Measurements from ENCODE around the gene HNRNPH3.
"Not testable (repeated sequence)": the region's sequence is repeated elsewhere in the genome, so short reads cannot be mapped to it uniquely, and the experiment has no call there.

Gene HNRNPH3, protein sequence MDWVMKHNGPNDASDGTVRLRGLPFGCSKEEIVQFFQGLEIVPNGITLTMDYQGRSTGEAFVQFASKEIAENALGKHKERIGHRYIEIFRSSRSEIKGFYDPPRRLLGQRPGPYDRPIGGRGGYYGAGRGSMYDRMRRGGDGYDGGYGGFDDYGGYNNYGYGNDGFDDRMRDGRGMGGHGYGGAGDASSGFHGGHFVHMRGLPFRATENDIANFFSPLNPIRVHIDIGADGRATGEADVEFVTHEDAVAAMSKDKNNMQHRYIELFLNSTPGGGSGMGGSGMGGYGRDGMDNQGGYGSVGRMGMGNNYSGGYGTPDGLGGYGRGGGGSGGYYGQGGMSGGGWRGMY

DNA sequence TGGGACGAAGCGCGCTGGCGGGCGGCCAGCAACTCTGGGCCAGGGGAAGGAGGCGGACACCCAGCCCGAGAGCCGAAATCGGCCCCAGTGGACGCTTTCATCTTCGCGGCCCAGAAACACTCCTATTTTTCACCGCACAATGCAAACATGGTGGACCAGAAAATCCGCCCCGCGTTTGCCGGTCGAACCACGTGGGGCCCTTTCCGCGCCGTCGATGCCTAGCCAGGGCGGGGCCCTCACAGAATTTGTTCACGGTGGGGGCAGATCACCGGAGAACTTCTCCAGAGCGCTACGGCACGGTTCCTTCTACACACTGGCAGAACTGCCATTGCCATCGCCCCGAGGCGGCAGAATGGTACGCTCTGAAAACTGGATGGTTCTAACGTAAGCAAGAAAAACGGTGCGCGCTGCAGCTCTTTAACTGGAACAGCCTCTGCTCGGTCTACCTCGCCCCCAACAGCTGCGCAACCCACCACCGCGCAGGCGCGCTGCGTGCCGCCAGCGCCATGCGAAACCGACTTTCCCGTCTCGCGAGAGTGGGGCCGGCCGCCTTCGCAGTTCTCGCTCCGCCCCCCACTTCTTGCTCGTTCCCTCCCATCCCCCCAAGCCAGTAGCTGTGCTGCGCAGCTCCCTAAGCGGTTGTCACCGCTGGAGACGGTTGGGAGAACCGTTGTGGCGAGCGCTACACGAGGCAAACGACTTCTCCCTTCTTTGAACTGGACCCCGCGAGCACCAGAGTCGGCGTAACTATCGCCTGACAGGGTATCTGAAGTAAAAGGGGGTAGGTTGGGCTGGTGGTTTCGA, at the start of gene HNRNPH3:
Gene HNRNPH3 (plus strand): TSS at position 610 of the 804 bp plus-strand sequence. CDS start 5,158 bp downstream, outside the sequence.
- DNase-seq: peak; percentile 98

DNA sequence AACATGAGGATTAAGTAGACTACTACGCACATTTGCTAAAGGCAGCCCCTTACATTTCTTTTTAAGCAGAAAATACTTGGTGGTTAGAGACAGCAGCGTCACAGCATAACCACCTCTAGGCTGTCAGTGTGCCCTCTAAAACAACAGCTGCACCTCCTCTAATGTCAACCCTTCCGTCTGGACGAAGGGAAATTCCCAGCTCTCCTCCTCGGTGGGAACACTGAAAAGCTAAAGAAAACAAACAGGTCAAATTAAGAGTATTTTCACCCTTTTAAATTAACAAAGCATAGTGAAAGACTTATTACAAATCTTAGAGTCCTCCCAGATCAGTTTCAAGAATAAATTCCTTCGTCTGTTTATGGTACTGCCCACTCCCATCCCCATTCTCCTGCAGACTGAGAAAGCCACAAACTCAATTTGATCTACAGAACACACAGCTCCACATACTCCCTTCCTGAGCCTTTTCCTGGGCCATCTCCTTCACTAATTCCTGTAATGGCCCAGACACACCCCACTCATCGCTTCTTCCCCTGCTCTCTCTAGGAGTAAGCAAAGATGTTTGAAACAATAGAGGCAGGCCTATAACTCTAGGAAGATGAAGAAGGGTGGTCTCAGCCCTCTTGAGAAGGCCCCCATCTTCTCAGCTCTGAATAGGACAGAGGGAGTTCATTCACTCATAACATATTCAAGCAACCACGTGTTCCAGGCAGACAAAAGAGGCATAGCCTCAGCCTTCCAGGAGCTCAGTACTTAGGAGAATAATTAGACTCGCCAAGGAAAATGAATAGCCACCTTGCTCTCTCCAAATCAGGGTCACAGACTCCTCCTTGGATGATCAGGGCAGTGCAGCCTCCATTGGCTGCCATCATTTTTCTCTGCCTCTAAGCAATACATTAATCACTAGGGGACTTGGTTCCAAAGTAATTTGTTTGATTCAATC, 47.5 kb upstream of the HNRNPH3 start:
- DNase-seq: no peak

DNA sequence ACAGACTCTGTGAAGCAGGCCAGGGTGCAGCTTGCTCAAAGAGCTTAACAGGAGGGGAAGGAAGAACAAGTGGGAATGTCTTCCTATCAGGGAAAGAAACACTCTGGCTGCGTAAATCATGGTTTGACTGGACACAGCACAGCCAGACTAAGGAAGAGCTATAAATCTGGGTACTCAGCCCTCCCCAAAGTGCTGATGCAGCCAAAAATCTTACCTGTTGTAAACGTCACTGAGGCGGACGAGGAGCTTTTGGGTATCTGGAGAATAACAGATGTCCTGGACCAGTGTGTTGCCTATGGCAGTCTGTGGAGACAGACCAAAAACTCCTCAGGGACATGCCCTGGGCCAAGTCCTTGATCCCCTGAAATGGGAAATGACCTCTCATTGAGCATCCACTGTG, 43.1 kb upstream of the HNRNPH3 start:
- no peak for DNase-seq

DNA sequence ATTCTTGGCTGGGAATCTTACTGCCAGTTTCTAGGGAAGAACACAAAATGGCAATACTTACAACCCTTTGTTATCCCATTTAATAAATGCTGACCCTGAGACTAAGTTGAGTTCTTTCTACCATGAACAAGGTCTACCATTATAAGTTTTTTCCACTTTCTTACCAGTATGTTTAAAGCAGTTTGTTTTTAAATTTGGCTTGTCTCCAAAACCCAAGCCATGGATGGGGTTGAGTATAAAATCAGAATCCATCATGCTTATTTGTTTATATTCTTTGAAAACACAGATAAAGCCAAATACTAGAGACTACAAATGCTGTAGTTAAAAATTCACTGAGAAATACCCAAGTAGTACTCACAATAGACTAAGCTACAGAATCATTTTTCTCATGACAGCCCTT, 41.1 kb upstream of the HNRNPH3 start:
- DNase-seq: no peak

DNA sequence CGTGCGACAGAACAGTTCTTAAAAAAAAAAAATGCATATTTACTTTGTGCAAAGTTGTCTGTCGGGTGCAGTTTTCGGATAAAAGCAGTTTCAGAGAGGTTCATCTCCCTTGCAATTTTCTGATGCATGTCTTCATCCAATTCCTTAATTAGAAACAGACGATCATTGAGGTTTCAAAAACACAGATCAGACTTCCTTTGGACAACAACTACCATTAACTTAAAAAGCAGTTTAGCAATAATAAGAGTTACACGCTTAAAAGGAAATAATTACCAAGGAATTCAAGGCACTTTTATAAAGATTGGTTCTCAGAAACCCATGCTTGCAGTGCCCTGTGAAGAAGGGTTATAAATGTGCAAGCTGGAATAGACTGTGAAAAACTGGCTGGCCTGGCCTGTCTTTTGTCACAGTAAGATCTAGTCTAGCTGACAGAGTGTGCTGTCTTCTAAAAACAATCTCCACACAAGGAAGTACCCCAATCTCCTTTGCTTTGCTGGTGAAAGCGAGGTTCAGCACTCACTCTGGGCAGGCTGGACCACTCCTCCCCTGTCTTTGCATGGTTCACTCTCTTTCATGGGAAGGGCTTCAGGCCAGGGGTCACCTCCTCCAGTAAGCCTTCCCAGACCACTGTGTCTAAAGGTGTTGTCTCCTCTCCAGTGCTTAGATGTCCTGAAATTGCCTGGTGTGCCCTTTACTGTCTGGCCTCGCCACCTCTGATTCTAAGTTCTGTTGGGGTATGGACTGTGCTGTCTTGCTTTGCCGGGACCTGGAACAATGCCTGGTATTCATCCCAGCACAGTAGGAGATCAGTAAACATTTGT, 34.8 kb upstream of the HNRNPH3 start:
- no peak for DNase-seq

DNA sequence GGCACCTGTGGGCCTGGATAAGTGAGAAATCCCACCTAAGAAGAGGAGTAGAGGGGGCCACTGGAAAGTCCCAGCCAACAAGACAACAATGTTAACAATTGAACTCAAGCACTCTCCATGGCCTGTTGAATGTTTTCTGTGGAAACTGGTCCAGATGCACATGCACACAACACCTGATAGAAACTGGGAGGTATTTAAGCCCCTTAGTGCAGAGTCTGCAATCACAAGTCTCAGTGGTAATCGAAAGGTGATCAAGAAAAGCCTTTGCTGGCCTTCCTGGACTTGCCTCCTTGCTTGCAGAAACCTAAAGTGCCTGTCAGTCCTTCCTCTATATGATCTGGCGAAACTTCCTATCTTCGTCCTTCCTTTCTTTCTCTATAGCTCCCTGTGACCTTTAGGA, 30.6 kb upstream of the HNRNPH3 start:
- no peak for DNase-seq

DNA sequence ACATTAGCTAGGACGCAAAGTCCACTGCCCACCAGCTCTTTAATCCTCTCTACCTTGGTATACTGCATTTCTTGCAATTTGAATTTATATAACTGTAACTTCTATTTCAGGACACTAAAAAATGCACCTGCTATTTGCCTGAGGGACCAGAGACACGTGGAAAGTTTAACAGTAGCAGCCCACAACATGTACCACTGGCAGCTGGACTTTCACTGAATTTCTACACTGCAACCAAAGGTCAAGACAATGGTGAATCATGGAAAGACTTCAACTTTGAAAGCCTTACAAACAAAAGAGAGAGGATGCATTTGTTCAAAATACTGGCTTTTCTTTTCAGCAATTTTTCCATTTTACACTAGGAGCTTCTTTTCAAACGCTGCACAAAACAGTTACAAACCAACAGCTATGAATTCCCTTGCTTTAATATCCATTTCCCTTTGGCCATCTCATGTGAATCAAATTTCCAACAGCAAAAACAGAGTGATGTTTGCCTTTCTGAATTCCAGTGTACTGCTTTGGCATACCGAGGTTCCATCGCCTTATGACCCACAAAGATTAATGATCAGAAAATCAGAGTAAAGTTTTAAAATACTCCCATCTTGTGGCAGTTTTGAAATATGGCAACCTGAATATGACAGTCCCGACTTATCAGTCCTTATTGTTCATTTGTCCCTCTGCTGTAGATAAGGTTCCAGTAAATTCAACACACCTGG, 29.9 kb upstream of the HNRNPH3 start:
- DNase-seq: no peak

DNA sequence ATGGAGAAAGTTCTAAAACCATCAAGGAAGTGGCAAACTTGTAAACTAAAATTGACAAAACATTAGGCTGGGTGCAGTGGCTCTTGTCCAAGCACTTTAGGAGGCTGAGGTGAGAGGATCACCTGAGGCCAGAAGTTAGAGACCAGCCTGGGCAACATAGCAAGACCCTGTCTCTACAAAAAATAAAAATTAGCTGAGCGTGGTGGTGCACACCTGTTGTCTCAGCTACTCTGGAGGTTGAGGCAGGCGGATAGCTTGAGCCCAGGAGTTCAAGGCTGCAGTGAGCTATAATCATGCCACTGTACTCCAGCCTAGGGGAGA, 29.4 kb upstream of the HNRNPH3 start:
- no peak for DNase-seq

DNA sequence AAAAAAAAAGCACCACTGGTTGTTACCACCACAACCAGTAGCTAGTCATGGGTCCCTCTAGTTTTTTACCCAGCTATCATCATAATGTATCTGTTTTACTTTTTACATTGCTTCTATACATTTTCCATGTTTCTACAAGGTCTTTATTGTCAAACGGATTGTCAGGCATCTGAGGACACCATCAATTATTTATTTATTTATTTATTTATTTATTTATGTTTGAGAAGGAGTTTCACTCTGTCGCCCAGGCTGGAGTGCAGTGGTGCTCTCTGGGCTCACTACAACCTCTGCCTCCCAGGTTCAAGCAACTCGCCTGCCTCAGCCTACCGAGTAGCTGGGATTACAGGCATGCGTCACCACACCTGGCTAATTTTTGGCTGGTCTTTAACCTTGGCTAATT, 29.0 kb upstream of the HNRNPH3 start:
- DNase-seq: no peak

DNA sequence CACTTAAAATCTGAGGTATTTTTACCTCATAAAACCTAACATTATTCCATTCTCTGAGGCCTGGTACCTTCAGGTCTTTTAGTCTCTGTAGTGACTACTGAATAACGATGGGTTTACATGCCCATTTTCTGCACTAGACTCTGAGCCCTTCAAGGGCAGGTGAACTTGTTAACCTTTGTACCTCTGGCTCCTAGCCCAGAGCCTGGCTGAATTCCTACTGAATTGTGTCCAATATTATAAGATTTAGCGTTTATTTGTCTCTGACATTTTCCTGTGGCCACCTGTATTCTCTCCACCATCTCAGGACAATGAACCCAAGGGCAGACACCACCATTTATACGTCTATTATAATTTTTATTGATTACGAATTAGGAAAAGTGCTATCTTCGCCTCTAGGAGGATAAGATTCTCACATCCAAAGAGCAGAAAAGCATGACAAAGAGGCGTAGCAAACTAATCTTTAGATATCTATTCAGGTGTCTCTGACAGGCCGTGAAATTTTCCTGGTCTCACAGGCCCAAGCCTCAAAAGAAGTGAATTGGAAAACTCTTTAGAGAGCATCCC, 27.9 kb upstream of the HNRNPH3 start:
- no peak for DNase-seq

DNA sequence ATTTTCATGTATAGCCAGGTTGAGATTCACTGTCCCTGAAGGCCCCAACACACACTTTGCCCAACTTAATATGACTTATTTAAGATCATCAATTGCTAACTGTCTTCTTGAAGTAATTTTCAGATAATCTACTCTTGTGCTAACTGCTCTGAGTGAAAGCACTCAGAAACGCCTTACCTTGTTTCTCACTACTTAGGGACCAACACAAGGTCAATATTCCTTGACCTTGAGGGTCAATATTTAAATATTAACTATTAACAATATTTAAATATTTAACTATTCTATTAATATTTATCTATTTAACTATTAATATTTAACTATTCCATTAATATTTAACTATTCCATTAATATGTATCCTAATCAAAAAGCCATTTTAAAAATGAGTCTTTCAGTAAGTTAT, 26.0 kb upstream of the HNRNPH3 start:
- DNase-seq: no peak

DNA sequence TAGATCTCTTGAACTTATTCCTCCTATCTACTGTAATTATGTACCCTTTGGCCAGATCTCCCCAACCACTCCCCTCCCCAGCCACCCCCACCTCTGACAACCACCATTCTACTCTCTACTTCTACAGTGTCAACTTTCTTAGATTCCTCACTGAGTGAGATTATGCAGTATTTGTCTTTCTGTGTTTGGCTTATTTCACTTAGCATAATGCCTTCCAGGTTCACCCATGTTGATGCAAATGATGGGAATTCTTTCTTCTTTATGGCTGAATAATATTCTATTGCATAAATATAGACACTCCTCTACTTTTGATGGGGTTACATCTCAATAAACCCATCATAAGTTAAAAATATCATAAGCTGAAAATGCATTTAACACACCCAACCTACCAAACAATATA, 21.3 kb upstream of the HNRNPH3 start:
- no peak for DNase-seq

DNA sequence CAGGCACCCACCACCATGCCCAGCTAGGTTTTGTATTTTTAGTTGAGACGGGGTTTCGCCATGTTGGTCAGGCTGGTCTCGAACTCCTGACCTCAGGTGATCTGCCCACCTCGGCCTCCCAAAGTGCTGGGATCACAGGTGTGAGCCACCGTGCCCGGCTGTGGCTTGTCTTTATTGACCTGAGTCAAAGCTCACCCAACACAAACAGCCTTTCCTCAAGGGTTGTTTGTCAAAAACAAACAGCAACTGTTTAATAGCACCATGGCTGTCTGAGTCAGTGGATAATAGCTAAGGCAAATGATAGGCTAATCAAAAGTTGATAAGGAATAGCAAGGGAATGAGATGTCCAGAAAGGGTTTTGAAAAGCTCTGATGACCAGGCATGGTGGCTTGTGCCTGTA, 16.9 kb upstream of the HNRNPH3 start:
- not testable (repeated sequence) for DNase-seq

DNA sequence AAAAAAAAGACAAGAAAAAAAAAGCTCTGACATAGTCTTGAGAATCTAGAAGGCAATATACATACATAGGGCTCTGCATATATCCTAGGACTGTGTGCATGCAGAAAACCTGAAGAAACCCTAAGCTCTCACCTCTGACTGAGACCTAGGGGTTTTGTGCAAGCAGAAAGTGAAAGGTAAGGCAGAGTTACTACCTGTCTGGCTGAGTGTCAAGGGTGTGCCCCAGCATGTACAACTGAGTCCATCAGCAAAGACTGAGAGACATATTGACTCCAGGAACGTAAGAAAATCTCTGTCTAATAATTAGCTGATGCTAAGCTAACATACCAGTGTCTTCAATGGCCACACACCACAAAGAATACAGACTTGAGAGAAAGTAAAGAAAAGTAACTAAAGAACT, 16.3 kb upstream of the HNRNPH3 start:
- no peak for DNase-seq

DNA sequence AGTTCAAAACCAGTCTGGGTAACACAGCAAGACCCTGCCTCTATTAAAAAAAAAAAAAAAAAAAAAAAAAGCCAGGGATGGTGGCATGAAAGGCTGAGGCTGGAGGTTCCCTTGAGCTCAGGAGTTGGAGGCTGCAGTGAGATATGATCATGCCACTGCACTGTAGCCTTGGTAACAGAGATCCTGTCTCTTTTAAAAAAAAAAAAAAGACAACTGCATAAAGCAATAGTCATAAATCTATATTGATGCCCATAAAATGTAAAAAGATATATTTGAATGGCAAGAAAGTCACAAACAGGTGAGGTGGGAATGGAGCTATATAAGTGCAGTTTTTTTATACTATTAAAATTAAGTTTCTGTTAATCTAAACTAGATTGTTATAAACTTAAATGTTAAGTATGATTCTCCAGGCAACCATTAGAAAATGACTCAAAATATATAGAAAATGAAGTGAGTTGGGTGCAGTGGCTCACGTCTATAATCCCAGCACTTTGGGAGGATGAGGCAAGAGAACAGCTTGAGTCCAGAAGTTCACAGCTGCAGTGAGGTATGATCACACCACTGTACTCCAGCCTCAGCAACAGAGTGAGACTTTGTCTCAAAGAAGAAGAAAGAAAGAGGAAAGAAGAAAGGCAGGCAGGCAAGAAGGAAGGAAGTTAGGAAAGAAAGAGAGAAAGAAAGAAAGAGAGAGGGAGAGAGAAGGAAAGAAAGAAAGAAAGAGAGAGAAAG, 13.4 kb upstream of the HNRNPH3 start:
- no peak for DNase-seq

DNA sequence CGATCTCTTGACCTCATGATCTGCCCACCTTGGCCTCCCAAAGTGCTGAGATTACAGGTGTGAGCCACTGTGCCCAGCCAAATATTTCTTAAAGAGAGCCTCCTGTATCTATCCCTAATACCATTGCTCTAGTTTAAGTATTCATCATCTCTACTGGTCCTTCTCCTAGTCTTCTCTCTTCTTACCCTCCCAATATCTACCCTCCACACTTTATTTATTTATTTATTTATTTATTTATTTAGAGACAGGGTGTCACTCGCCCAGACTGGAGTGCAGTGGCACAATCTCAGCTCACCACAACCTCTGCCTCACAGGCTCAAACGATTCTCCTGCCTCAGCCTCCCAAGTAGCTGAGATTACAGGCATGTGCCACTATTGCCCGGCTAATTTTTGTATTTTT, 7.5 kb upstream of the HNRNPH3 start:
- not testable (repeated sequence) for DNase-seq

DNA sequence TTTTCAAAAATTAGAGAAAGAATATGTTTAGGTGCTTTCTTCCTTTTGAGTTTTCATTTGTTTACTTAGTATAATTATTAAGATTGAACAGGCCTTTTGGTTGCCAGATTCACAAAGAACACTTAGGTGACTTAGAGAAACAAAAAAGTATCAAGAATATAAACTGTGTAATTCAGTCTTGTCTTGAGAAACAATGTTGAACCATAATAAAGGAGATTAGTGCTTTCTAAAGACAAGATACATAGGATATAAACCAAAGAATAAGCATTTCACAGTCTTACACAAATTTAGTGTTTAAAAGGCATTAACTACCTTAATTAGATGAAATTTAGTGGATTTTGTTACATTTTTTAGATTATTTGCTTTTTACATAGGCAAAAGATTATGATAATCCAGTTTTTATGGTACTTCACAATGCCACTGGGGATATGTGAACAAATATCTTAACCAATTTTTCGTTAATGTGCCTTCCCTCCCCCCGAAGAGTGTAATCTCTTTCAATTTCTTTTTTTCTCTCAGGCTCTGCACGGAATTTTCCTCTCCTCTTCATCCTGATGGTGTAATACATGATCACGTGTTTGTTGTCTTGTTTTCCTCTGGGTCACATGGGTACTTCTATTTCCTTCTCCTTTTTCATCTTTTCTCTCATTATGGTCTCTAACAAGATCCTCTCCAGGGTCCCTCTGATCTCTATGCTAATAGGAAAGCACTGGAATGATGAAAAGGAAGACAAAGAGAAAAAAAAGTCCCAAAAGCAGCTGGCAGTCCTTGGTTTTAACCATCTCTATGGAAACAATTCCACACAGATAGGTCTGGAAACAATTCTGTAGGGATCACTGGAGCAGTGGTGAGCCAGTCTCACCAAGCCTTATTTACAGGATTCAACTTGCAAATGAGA, 3.7 kb upstream of the HNRNPH3 start:
- DNase-seq: no peak

DNA sequence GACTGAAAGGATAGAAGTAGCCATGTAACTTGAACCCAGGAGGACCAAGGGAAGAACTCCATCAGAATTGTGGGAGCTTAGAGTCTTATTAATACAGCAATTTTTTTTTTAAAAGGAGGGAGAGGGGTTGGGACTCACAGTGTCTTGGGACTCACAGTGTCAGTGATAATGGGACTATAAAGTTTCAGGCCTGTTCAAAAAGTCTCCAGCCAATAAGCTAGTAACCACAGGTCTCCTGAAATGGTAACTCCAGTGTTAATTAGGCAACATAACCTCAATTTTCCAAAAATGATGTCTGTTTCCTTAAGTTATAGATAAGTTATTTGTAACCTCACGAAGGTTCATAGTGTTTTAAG, 2.4 kb upstream of the HNRNPH3 start:
- DNase-seq: no peak

DNA sequence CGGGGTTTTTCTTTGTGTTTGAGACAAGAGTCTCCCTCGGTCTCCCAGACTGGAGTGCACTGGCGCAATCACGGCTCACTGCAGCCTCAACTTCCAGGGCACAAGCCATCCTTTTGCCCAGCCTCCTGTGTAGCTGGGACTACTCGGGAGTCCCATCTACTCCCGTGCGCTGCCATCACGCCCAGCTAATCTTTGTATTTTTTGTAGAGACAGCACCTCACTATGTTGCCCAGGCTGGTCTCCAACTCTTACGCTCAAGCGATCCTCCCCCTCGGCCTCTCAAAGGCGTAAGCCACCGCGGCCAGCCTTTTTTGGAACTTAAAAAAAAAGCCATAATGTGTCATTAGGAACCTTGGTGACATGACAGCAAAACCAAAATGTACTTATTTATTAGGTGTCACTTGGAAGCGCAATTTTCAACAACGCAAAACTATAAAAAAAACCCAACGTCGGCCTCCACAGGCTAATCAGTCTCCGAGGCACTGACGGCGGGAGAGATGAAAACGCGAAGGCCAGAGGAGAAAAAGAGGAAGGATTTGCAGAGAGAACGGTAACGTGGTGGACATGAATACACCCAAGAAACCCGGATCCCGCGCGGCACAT, 911 bp upstream of the HNRNPH3 start:
- DNase-seq: peak; percentile 16
